Measurements from ENCODE around the gene POU2AF3.

- no peak for TF ChIP-seq CTCF (IDR thresholded peaks at IDR 0.05)
- TF ChIP-seq POLR2A (IDR thresholded peaks at IDR 0.05) = no peak
Observed at GRCh38 chr11:111349191-111349695, 50.9 kb downstream of the POU2AF3 start.
